Measurements from ENCODE around the gene RNF207. TPM values are rescaled to one million over a fixed set of nuclear protein-coding genes. Genes with fewer than 3 reads are reported as not detected.
A peak's percentile ranks its signal among the peaks of the same experiment; 100 is the strongest.

Gene RNF207
- total RNA-seq, 1 donor from 2014 or later, result 54.4 TPM

- DNase-seq (ENCODE audit: low spot score), result peak; percentile 39
- no peak overlapping the region for H3K27ac Mint-ChIP-seq
- peaks cover 62% of the 10 kb centered on the region for H3K27me3 Mint-ChIP-seq (ENCODE audit: low read depth)
- no peaks in the 10 kb centered on the region for H3K9me3 Mint-ChIP-seq
- intact Hi-C loops (cut with micrococcal nuclease), result loop anchor here (1.0 to 5.0 kb wide), 4 partner anchors 96 to 193 kb away; partner anchors contain the start of gene ESPN
- peaks cover 7% of the 10 kb centered on the region for H3K4me1 Mint-ChIP-seq (ENCODE audit: low read depth)
- peak overlapping the region; percentile 42 for H3K4me3 Mint-ChIP-seq (ENCODE audit: low read depth)
- H3K36me3 Mint-ChIP-seq (ENCODE audit: low read depth), result no peaks in the 10 kb centered on the region
Observed at GRCh38 chr1:6245869-6246496, 40.1 kb downstream of the RNF207 start.

- Mint-ChIP-seq H3K9me3 (no peaks in the 10 kb centered on the region), H3K4me3 (ENCODE audit: low read depth) (peak overlapping the region; percentile 42), H3K4me1 (ENCODE audit: low read depth) (peaks cover 4% of the 10 kb centered on the region), H3K27me3 (ENCODE audit: low read depth) (peaks cover 57% of the 10 kb centered on the region), H3K36me3 (ENCODE audit: low read depth) (no peaks in the 10 kb centered on the region), H3K27ac (no peak overlapping the region)
- intact Hi-C loops (cut with micrococcal nuclease), result loop anchor here (1.0 to 5.0 kb wide), 4 partner anchors 96 to 192 kb away; partner anchors contain the start of gene ESPN
- peak; percentile 70 for DNase-seq (ENCODE audit: low spot score)
Observed at GRCh38 chr1:6246497-6247467, 40.9 kb downstream of the RNF207 start.

GRCh38 chr1:6247651-6248050 lies 41.7 kb downstream of the RNF207 start:
- Mint-ChIP-seq H3K27ac (no peak overlapping the region), H3K27me3 (ENCODE audit: low read depth) (peaks cover 59% of the 10 kb centered on the region), H3K4me3 (ENCODE audit: low read depth) (no peak overlapping the region), H3K36me3 (ENCODE audit: low read depth) (no peaks in the 10 kb centered on the region), H3K4me1 (ENCODE audit: low read depth) (peaks cover 4% of the 10 kb centered on the region), H3K9me3 (no peaks in the 10 kb centered on the region)
- DNase-seq (ENCODE audit: low spot score), result no peak
- intact Hi-C loops (cut with micrococcal nuclease), result loop anchor here (2.0 to 5.0 kb wide), 3 partner anchors 95 to 191 kb away; partner anchors contain the start of gene ESPN

GRCh38 chr1:6248161-6248776 lies 42.4 kb downstream of the RNF207 start:
- intact Hi-C loops (cut with micrococcal nuclease), result loop anchor here (5.0 kb wide), 2 partner anchors 94 to 174 kb away; partner anchors contain the start of gene ESPN
- Mint-ChIP-seq H3K27me3 (ENCODE audit: low read depth) (peaks cover 55% of the 10 kb centered on the region), H3K4me3 (ENCODE audit: low read depth) (no peak overlapping the region), H3K9me3 (no peaks in the 10 kb centered on the region), H3K4me1 (ENCODE audit: low read depth) (peaks cover 4% of the 10 kb centered on the region), H3K36me3 (ENCODE audit: low read depth) (no peaks in the 10 kb centered on the region), H3K27ac (no peak overlapping the region)
- no peak for DNase-seq (ENCODE audit: low spot score)

- Mint-ChIP-seq H3K4me3 (ENCODE audit: low read depth) (no peak overlapping the region), H3K9me3 (no peaks in the 10 kb centered on the region), H3K4me1 (ENCODE audit: low read depth) (peaks cover 4% of the 10 kb centered on the region), H3K27ac (no peak overlapping the region), H3K36me3 (ENCODE audit: low read depth) (no peaks in the 10 kb centered on the region), H3K27me3 (ENCODE audit: low read depth) (peaks cover 46% of the 10 kb centered on the region)
- intact Hi-C loops (cut with micrococcal nuclease), result loop anchor here (5.0 kb wide), 2 partner anchors 93 to 173 kb away; partner anchors contain the start of gene ESPN
- DNase-seq (ENCODE audit: low spot score), result no peak
Observed at GRCh38 chr1:6248932-6249738, 43.2 kb downstream of the RNF207 start.

- intact Hi-C loops (cut with micrococcal nuclease), result loop anchor here (5.0 kb wide), 2 partner anchors 92 to 172 kb away; partner anchors contain the start of gene ESPN
Observed at GRCh38 chr1:6249739-6250689, 44.1 kb downstream of the RNF207 start.

GRCh38 chr1:6251233-6251632 lies 45.3 kb downstream of the RNF207 start:
- no peak for DNase-seq (ENCODE audit: low spot score)
- Mint-ChIP-seq H3K4me1 (ENCODE audit: low read depth) (peaks cover 4% of the 10 kb centered on the region), H3K27me3 (ENCODE audit: low read depth) (peaks cover 41% of the 10 kb centered on the region), H3K27ac (no peak overlapping the region), H3K4me3 (ENCODE audit: low read depth) (no peak overlapping the region), H3K36me3 (ENCODE audit: low read depth) (no peaks in the 10 kb centered on the region), H3K9me3 (no peaks in the 10 kb centered on the region)
- intact Hi-C loops (cut with micrococcal nuclease), result no loop called here

More at GRCh38 chr1:6249739-6250689, 44.1 kb downstream of the RNF207 start:
- H3K27ac Mint-ChIP-seq, result no peak overlapping the region
- H3K4me1 Mint-ChIP-seq (ENCODE audit: low read depth), result peaks cover 4% of the 10 kb centered on the region
- no peaks in the 10 kb centered on the region for H3K9me3 Mint-ChIP-seq
- H3K4me3 Mint-ChIP-seq (ENCODE audit: low read depth), result no peak overlapping the region
- H3K27me3 Mint-ChIP-seq (ENCODE audit: low read depth), result peaks cover 41% of the 10 kb centered on the region
- no peaks in the 10 kb centered on the region for H3K36me3 Mint-ChIP-seq (ENCODE audit: low read depth)
- DNase-seq (ENCODE audit: low spot score), result no peak

- Mint-ChIP-seq H3K27me3 (ENCODE audit: low read depth) (peaks cover 35% of the 10 kb centered on the region), H3K27ac (no peak overlapping the region), H3K4me1 (ENCODE audit: low read depth) (no peaks in the 10 kb centered on the region), H3K9me3 (no peaks in the 10 kb centered on the region), H3K4me3 (ENCODE audit: low read depth) (no peak overlapping the region), H3K36me3 (ENCODE audit: low read depth) (no peaks in the 10 kb centered on the region)
- DNase-seq (ENCODE audit: low spot score), result no peak
- intact Hi-C loops (cut with micrococcal nuclease), result no loop called here
Observed at GRCh38 chr1:6251681-6252373, 45.9 kb downstream of the RNF207 start.

GRCh38 chr1:6252374-6252710 lies 46.4 kb downstream of the RNF207 start:
- peaks cover 30% of the 10 kb centered on the region for H3K27me3 Mint-ChIP-seq (ENCODE audit: low read depth)
- H3K4me1 Mint-ChIP-seq (ENCODE audit: low read depth), result no peaks in the 10 kb centered on the region
- no peaks in the 10 kb centered on the region for H3K36me3 Mint-ChIP-seq (ENCODE audit: low read depth)
- no peak for DNase-seq (ENCODE audit: low spot score)
- H3K4me3 Mint-ChIP-seq (ENCODE audit: low read depth), result no peak overlapping the region
- H3K9me3 Mint-ChIP-seq, result no peaks in the 10 kb centered on the region
- intact Hi-C loops (cut with micrococcal nuclease), result no loop called here
- no peak overlapping the region for H3K27ac Mint-ChIP-seq

- no peaks in the 10 kb centered on the region for H3K36me3 Mint-ChIP-seq (ENCODE audit: low read depth)
- no peak overlapping the region for H3K4me3 Mint-ChIP-seq (ENCODE audit: low read depth)
- H3K27ac Mint-ChIP-seq, result no peak overlapping the region
- no peaks in the 10 kb centered on the region for H3K9me3 Mint-ChIP-seq
- no peaks in the 10 kb centered on the region for H3K4me1 Mint-ChIP-seq (ENCODE audit: low read depth)
- H3K27me3 Mint-ChIP-seq (ENCODE audit: low read depth), result peaks cover 21% of the 10 kb centered on the region
- no peak for DNase-seq (ENCODE audit: low spot score)
- intact Hi-C loops (cut with micrococcal nuclease), result no loop called here
Observed at GRCh38 chr1:6253380-6253779, 47.5 kb downstream of the RNF207 start.

- H3K4me3 Mint-ChIP-seq (ENCODE audit: low read depth), result no peak overlapping the region
- no peak overlapping the region for H3K27ac Mint-ChIP-seq
- intact Hi-C loops (cut with micrococcal nuclease), result no loop called here
- no peaks in the 10 kb centered on the region for H3K4me1 Mint-ChIP-seq (ENCODE audit: low read depth)
- no peaks in the 10 kb centered on the region for H3K36me3 Mint-ChIP-seq (ENCODE audit: low read depth)
- H3K9me3 Mint-ChIP-seq, result no peaks in the 10 kb centered on the region
- H3K27me3 Mint-ChIP-seq (ENCODE audit: low read depth), result peaks cover 28% of the 10 kb centered on the region
- DNase-seq (ENCODE audit: low spot score), result no peak
Observed at GRCh38 chr1:6254691-6255090, 48.8 kb downstream of the RNF207 start.

Data from activated T-helper 2 cell treated with anti-CD3 and anti-CD28 coated beads, Interferon-gamma antibody, Interleukin-2, Interleukin-4, amounts not matched to agents 10 μg/mL and 5 μg/mL and 100 μg/mL, durations not matched to agents 14 hours and 24 hours and 36 hours (primary cell).